Lung (tissue), 12 donors: ENCODE measurements around the gene NBEAL1. TPM values are rescaled to one million over a fixed set of nuclear protein-coding genes. Genes with fewer than 3 reads are reported as not detected.

Experiments
- ATAC-seq: fragments of 200-7000 bp; cut with Tn5 transposase; one replicate; pipeline ENCODE4 v1.9.1; 2020; ENCODE audit warnings: moderate number of reproducible peaks; ENCODE audit not compliant: insufficient read depth, low FRiP score
- DNase-seq, 3 donors: peaks; one replicate each; pipeline ENCODE4 v3.0.0-alpha.2; 2013 to 2017
- H3K27ac ChIP-seq, 2 donors: one replicate each; pipeline ENCODE4 v1.5.1; 2013; ENCODE audit warnings: mild to moderate bottlenecking in 2 of 2, moderate library complexity in 2 of 2, control low read depth in 1 of 2, inconsistent platforms in 1 of 2, low read depth in 1 of 2, low read length in 1 of 2
- H3K27me3 ChIP-seq, 3 donors: one replicate each; pipeline ENCODE4 v1.5.1; 2013; ENCODE audit warnings: low read length in 2 of 3; ENCODE audit not compliant: control insufficient read depth in 3 of 3, insufficient read depth in 3 of 3
- H3K36me3 ChIP-seq, 4 donors: one replicate each; pipeline ENCODE4 v1.5.1; 2013; ENCODE audit warnings: low read length in 4 of 4, mild to moderate bottlenecking in 1 of 4, moderate library complexity in 1 of 4; ENCODE audit not compliant: control insufficient read depth in 4 of 4, insufficient read depth in 4 of 4
- H3K4me1 ChIP-seq, 5 donors: one replicate each; pipeline ENCODE4 v1.5.1; 2013; ENCODE audit warnings: low read length in 5 of 5, mild to moderate bottlenecking in 2 of 5, moderate library complexity in 1 of 5; ENCODE audit not compliant: control insufficient read depth in 5 of 5, insufficient read depth in 5 of 5
- H3K4me3 ChIP-seq: one replicate; pipeline ENCODE4 v1.5.1; 2013; ENCODE audit warnings: mild to moderate bottlenecking, control low read depth, moderate library complexity
- H3K9ac ChIP-seq, 2 donors: one replicate each; pipeline ENCODE4 v1.5.1; 2013; ENCODE audit warnings: low read length in 2 of 2, control low read depth in 1 of 2; ENCODE audit not compliant: insufficient read depth in 1 of 2
- H3K9me3 ChIP-seq, 4 donors: one replicate each; pipeline ENCODE4 v1.5.1; 2013; ENCODE audit warnings: low read length in 3 of 4, mild to moderate bottlenecking in 1 of 4, moderate library complexity in 1 of 4; ENCODE audit not compliant: control insufficient read depth in 4 of 4, insufficient read depth in 3 of 4
- CTCF ChIP-seq: IDR thresholded peaks from 2 replicates; pipeline ENCODE4 v1.5.1; 2012; ENCODE audit warnings: mild to moderate bottlenecking; ENCODE audit errors: control extremely low read depth, extremely low read depth
- WGBS, 2 donors: extraction: QIAGEN DNeasy Blood & Tissue Kit; methylation state at CpG; one replicate each; pipeline ENCODE4 v1.1.7; 2013; 5-methylcytosine and 5-hydroxymethylcytosine counted together
- polyA plus RNA-seq, 2 donors: library from polyadenylated mRNA; stranded (reverse); fragments of 200-250 nt; gene quantifications; one replicate each; pipeline ENCODE4 v1.2.1, GENCODE V29; 2013
- total RNA-seq, 2 donors: library from RNA; depleted of rRNA in 1 of 2; stranded (reverse); fragments of >200 nt in 1 of 2; gene quantifications; one replicate each; pipeline ENCODE4 v1.2.1, GENCODE V29; 2014 to 2021
- donor health status: control.
- donor health status: control.
- donor health status: Bipolar disorder and iron deficiency.
- donor health status: healthy.
- donor health status: DM: yes; HTN: yes; CAD: no.

Gene NBEAL1
- total and polyA plus RNA-seq, 4 donors: 5.9 to 138 (median 25.3) TPM

GRCh38 chr2:203002054-203002821 is 12.4 kb upstream of the NBEAL1 start:
- peak; percentile 4 to 24 (median 18) for DNase-seq
- no peak for TF ChIP-seq CTCF
- H3K9me3 ChIP-seq: no peaks in the 10 kb centered on the region
- no peaks in the 10 kb centered on the region for H3K27me3 ChIP-seq
- no peak overlapping the region for H3K27ac ChIP-seq
- no peak for ATAC-seq
- no peak overlapping the region for H3K4me3 ChIP-seq
- no peak overlapping the region for H3K9ac ChIP-seq
- H3K36me3 ChIP-seq: no peaks in the 10 kb centered on the region
- 85 to 89% methylated on average over 3 of the region's 3 CpGs for WGBS, 2 donors
- H3K4me1 ChIP-seq: no peaks in the 10 kb centered on the region

- Histone ChIP-seq H3K9ac (no peak overlapping the region), H3K27me3 (no peaks in the 10 kb centered on the region), H3K4me3 (no peak overlapping the region), H3K9me3 (no peaks in the 10 kb centered on the region), H3K4me1 (no peaks in the 10 kb centered on the region), H3K36me3 (no peaks in the 10 kb centered on the region), H3K27ac (no peak overlapping the region)
- WGBS, 2 donors: 96% methylated on average over 8 of the region's 8 CpGs
- ATAC-seq (no peak), DNase-seq (no peak)
- TF ChIP-seq CTCF: no peak
These were observed 11.0 kb upstream of the NBEAL1 start for GRCh38 chr2:203003716-203004115.

DNA sequence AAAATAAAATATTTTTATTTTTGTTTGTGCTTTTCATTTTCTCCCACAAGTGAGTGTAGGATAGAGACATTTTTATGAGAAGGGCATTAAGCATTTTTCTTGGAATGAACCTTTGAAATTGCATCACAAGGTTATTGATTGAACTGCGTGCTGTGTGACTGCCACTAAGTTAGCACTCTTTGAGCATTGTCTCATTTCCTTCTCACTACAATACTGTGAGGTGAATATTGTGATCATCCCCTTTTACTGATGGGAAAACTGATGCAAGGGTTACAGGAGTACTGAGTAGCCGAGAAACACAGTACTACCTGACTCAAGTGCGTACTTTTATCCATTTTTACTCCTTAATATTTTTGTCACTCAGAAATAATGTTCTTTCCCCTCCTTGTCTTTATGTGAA is 2.0 kb downstream of the NBEAL1 start:
- ATAC-seq (no peak), DNase-seq (no peak)
- Histone ChIP-seq H3K9me3 (no peaks in the 10 kb centered on the region), H3K4me1 (peaks cover 0 to 43% (median 7%) of the 10 kb centered on the region in 5 donors), H3K27ac (peak overlapping the region in 1 of 2 donors; percentile 14), H3K27me3 (no peaks in the 10 kb centered on the region), H3K4me3 (no peak overlapping the region), H3K36me3 (peaks cover 0 to 2% (median 0%) of the 10 kb centered on the region in 4 donors), H3K9ac (peak overlapping the region in 1 of 2 donors; percentile 74)
- WGBS, 2 donors: 49 to 75% methylated on average over 3 of the region's 3 CpGs
- TF ChIP-seq CTCF: no peak

DNA sequence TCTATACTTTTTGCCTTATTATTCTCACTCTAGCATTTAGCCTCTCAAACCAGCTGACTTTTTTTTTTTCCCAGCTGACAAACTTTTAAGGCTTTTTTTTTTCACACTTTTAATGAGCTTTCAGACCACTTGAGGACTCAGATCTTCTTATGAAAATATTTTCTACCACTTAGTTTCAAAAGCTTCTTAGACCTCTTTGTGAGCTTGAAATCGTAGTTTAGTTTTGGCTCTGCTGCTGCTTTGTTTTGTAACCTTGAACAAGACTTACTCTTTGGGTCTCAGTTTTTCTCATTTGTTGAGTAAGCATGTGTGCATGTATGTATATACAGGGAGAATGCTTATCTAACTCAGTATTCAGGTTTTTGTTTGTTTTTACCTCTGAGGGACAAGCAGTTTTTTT is 3.5 kb downstream of the NBEAL1 start:
- no peaks in the 10 kb centered on the region for H3K27me3 ChIP-seq
- H3K4me3 ChIP-seq: no peak overlapping the region
- DNase-seq (peak in 2 of 3 donors; percentile 57 to 67), ATAC-seq (no peak)
- peak overlapping the region in 1 of 2 donors; percentile 40 for H3K27ac ChIP-seq
- WGBS, 2 donors: 16 to 67% methylated on average over 1 of the region's 1 CpG
- H3K9me3 ChIP-seq: no peaks in the 10 kb centered on the region
- TF ChIP-seq CTCF: no peak
- peak overlapping the region in 1 of 2 donors; percentile 27 for H3K9ac ChIP-seq
- peaks cover 0 to 56% (median 9%) of the 10 kb centered on the region in 5 donors for H3K4me1 ChIP-seq
- peaks cover 0 to 2% (median 0%) of the 10 kb centered on the region in 4 donors for H3K36me3 ChIP-seq
